IMR-90 (cell line): ENCODE results near the gene SHISA4. TPM values are rescaled to one million over a fixed set of nuclear protein-coding genes. Genes with fewer than 3 reads are reported as not detected.

ENCODE experiments used
- ATAC-seq: fragments of 200-7000 bp; cut with Tn5 transposase; 2 replicates; pipeline ENCODE4 v1.9.1; 2020; ENCODE audit warnings: low read depth, mild to moderate bottlenecking, moderate library complexity
- BruUV-seq: library from RNA; stranded (reverse); fragments of 400-500 nt; replicated peaks from 2 replicates; lab custom pipeline; 2021; lab: Mats Ljungman, UMichigan
- CTCF ChIA-PET: fragments of 300-600 bp; formaldehyde crosslinking; extraction: SDS; loops from one replicate; lab custom pipeline; 2021; ENCODE audit warnings: antibody characterized with exemption; lab: Yijun Ruan, JAX
- POLR2A ChIA-PET: fragments of 300-600 bp; sonication (Branson Sonifier 250); formaldehyde crosslinking; loops from one replicate; lab custom pipeline; 2022; ENCODE audit warnings: antibody characterized with exemption; ENCODE audit not compliant: unreplicated experiment; lab: Charles Lee
- DNase-seq: peaks from one replicate; pipeline ENCODE4 v3.0.0; 2013
- H2AFZ ChIP-seq: replicated peaks from 2 replicates; pipeline ENCODE3; 2013; ENCODE audit warnings: low read length, mild to moderate bottlenecking; ENCODE audit not compliant: poor library complexity
- H2AK5ac ChIP-seq: 2 replicates; pipeline ENCODE4 v1.6.1; 2013; ENCODE audit warnings: low read depth, low read length, inconsistent platforms
- H2AK9ac ChIP-seq: replicated peaks from 2 replicates; pipeline ENCODE3; 2013; ENCODE audit warnings: mild to moderate bottlenecking, low read depth, low read length, moderate library complexity; ENCODE audit not compliant: poor library complexity
- H2BK120ac ChIP-seq: 2 replicates; pipeline ENCODE4 v1.6.1; 2013; ENCODE audit warnings: low read depth, low read length, inconsistent platforms
- H2BK15ac ChIP-seq: 3 replicates; pipeline ENCODE4 v1.6.1; 2013; ENCODE audit warnings: low read depth, low read length, inconsistent platforms
- H2BK20ac ChIP-seq: 2 replicates; pipeline ENCODE4 v1.6.1; 2013; ENCODE audit warnings: low read depth, mild to moderate bottlenecking, inconsistent platforms, low read length, moderate library complexity
- H2BK5ac ChIP-seq: 2 replicates; pipeline ENCODE4 v1.6.1; 2013; ENCODE audit warnings: mild to moderate bottlenecking, low read depth, low read length, inconsistent platforms; ENCODE audit not compliant: poor library complexity, severe bottlenecking
- H3K14ac ChIP-seq: replicated peaks from 2 replicates; pipeline ENCODE4 v1.6.1; 2013; ENCODE audit warnings: low read depth, low read length, inconsistent platforms
- H3K18ac ChIP-seq: 2 replicates; pipeline ENCODE4 v1.6.1; 2013; ENCODE audit warnings: low read depth, low read length, control low read depth
- H3K23ac ChIP-seq: 2 replicates; pipeline ENCODE4 v1.6.1; 2013; ENCODE audit warnings: low read depth, low read length, inconsistent platforms
- H3K27ac ChIP-seq: 2 replicates; pipeline ENCODE4 v1.5.1; 2013; ENCODE audit warnings: mild to moderate bottlenecking, control low read depth, low read length; ENCODE audit not compliant: insufficient read depth
- H3K27me3 ChIP-seq: 2 replicates; pipeline ENCODE4 v1.6.1; 2013; ENCODE audit warnings: low read length; ENCODE audit not compliant: control insufficient read depth, insufficient read depth
- H3K36me3 ChIP-seq: 2 replicates; pipeline ENCODE4 v1.6.1; 2013; ENCODE audit warnings: low read length, mixed read lengths; ENCODE audit not compliant: control insufficient read depth, insufficient read depth
- H3K4ac ChIP-seq: 2 replicates; pipeline ENCODE4 v1.6.1; 2013; ENCODE audit warnings: low read depth, low read length, inconsistent platforms
- H3K4me1 ChIP-seq: 2 replicates; pipeline ENCODE4 v1.6.1; 2013; ENCODE audit warnings: low read length, mixed read lengths; ENCODE audit not compliant: control insufficient read depth, insufficient read depth
- H3K4me2 ChIP-seq: 2 replicates; pipeline ENCODE4 v1.6.1; 2013; ENCODE audit warnings: low read depth, mild to moderate bottlenecking, control low read depth, low read length, moderate library complexity
- H3K4me3 ChIP-seq: 2 replicates; pipeline ENCODE4 v1.5.1; 2013; ENCODE audit warnings: low read depth, mild to moderate bottlenecking, control low read depth, low read length, moderate library complexity; ENCODE audit not compliant: insufficient read depth
- H3K56ac ChIP-seq: 2 replicates; pipeline ENCODE4 v1.6.1; 2013; ENCODE audit warnings: low read length, inconsistent platforms; ENCODE audit not compliant: insufficient read depth; ENCODE audit errors: extremely low read depth
- H3K79me1 ChIP-seq, 2 experiments: 2 replicates each; pipeline ENCODE4 v1.6.1; 2013; ENCODE audit warnings: low read length in 2 of 2, inconsistent platforms in 1 of 2, low read depth in 1 of 2
- H3K9ac ChIP-seq: 2 replicates; pipeline ENCODE4 v1.6.1; 2013; ENCODE audit warnings: low read depth, low read length, control low read depth
- H3K9me1 ChIP-seq: 2 replicates; pipeline ENCODE4 v1.6.1; 2013; ENCODE audit warnings: low read length, inconsistent platforms; ENCODE audit not compliant: insufficient read depth
- H3K9me3 ChIP-seq: 2 replicates; pipeline ENCODE4 v1.6.1; 2013; ENCODE audit warnings: low read length; ENCODE audit not compliant: control insufficient read depth, insufficient read depth
- H4K20me1 ChIP-seq: 2 replicates; pipeline ENCODE4 v1.6.1; 2013; ENCODE audit warnings: low read length, inconsistent platforms; ENCODE audit not compliant: insufficient read depth
- H4K5ac ChIP-seq: 2 replicates; pipeline ENCODE4 v1.6.1; 2013; ENCODE audit warnings: mild to moderate bottlenecking, low read depth, low read length, control low read depth
- H4K8ac ChIP-seq, 2 experiments: 2 replicates each; pipeline ENCODE4 v1.6.1; 2013; ENCODE audit warnings: low read depth in 2 of 2, low read length in 2 of 2, control low read depth in 1 of 2, inconsistent platforms in 1 of 2
- H4K91ac ChIP-seq: 2 replicates; pipeline ENCODE4 v1.6.1; 2013; ENCODE audit warnings: low read depth, low read length, inconsistent platforms; ENCODE audit not compliant: insufficient read depth
- CEBPB ChIP-seq: IDR thresholded peaks from 2 replicates; pipeline ENCODE4 v1.6.1; 2012; ENCODE audit warnings: low read depth, low read length, improper control_type of control experiment
- CHD1 ChIP-seq: IDR thresholded peaks from 2 replicates; pipeline ENCODE4 v1.6.1; 2012; ENCODE audit warnings: low read depth, low read length, improper control_type of control experiment
- ELK1 ChIP-seq: fragments of 150-350 bp; IDR thresholded peaks from 2 replicates; pipeline ENCODE4 v1.6.1; 2016; ENCODE audit warnings: low read depth, mild to moderate bottlenecking, low read length, moderate library complexity, borderline replicate concordance
- FOS ChIP-seq: fragments of 150-350 bp; IDR thresholded peaks from 2 replicates; pipeline ENCODE4 v1.6.1; 2016; ENCODE audit warnings: low read depth, low read length
- MAFK ChIP-seq: IDR thresholded peaks from 2 replicates; pipeline ENCODE4 v1.6.1; 2012; ENCODE audit warnings: low read depth, low read length, improper control_type of control experiment
- MAZ ChIP-seq: IDR thresholded peaks from 2 replicates; pipeline ENCODE4 v1.6.1; 2012; ENCODE audit warnings: low read depth, mild to moderate bottlenecking, low read length, improper control_type of control experiment, moderate library complexity, borderline replicate concordance
- MXI1 ChIP-seq: IDR thresholded peaks from 2 replicates; pipeline ENCODE4 v1.6.1; 2012; ENCODE audit warnings: low read depth, mild to moderate bottlenecking, low read length, moderate library complexity, borderline replicate concordance
- NFE2L2 ChIP-seq: fragments of 150-350 bp; IDR thresholded peaks from 2 replicates; pipeline ENCODE4 v1.6.1; 2016; ENCODE audit warnings: low read depth, mild to moderate bottlenecking, low read length
- RAD21 ChIP-seq: IDR thresholded peaks from 2 replicates; pipeline ENCODE4 v1.6.1; 2012; ENCODE audit warnings: low read length, improper control_type of control experiment
- RCOR1 ChIP-seq: IDR thresholded peaks from 2 replicates; pipeline ENCODE4 v1.6.1; 2012; ENCODE audit warnings: mild to moderate bottlenecking, low read length, improper control_type of control experiment; ENCODE audit not compliant: insufficient replicate concordance
- RFX5 ChIP-seq: IDR thresholded peaks from 2 replicates; pipeline ENCODE4 v1.8.0; 2012; ENCODE audit warnings: low read depth, mild to moderate bottlenecking, low read length, moderate library complexity
- SMC3 ChIP-seq: fragments of 150-350 bp; IDR thresholded peaks from 2 replicates; pipeline ENCODE4 v1.6.1; 2016; ENCODE audit warnings: low read depth, mild to moderate bottlenecking, antibody characterized with exemption, low read length, moderate library complexity
- WGBS, 2 experiments: methylation state at CpG; one replicate each; pipeline versions ENCODE4 v1.1.5 to v1.1.7; 2013; ENCODE audit warnings: missing lambda C conversion rate in 2 of 2; ENCODE audit not compliant: insufficient read length in 1 of 2; ENCODE audit errors: extremely low coverage in 2 of 2; 5-methylcytosine and 5-hydroxymethylcytosine counted together
- dilution Hi-C: fragments of 300-500 bp; cut with HindIII; formaldehyde crosslinking; loops from one replicate; pipeline ENCODE4 v1.14.3; 2018; ENCODE audit warnings: low sequenced_read_pairs; ENCODE audit not compliant: unreplicated experiment
- in situ Hi-C: fragments of 300-500 bp; cut with MboI; formaldehyde crosslinking; loops from 3 replicates; pipeline ENCODE4 v1.14.3; 2019; ENCODE audit warnings: low sequenced_read_pairs, inconsistent platforms, mixed read lengths
- intact Hi-C: fragments of 100-400 bp; cut with micrococcal nuclease; formaldehyde crosslinking; loops from 2 replicates; pipeline ENCODE4 v1.10.0; 2022
- polyA plus RNA-seq, 3 experiments: library from polyadenylated mRNA; depleted of rRNA; stranded (reverse); fragments of >200 nt; gene quantifications; 2 replicates each; pipeline ENCODE4 v1.2.3, GENCODE V29; 2012; ENCODE audit warnings: low replicate concordance in 1 of 3
- total RNA-seq: library from RNA; depleted of rRNA; stranded (reverse); fragments of >200 nt; gene quantifications from 2 replicates; pipeline ENCODE4 v1.2.3, GENCODE V29; 2012
- TF ChIP-seq, protein P1 (sequence below): fragments of 150-350 bp; IDR thresholded peaks from 2 replicates; pipeline ENCODE4 v1.6.1; 2017; ENCODE audit warnings: mild to moderate bottlenecking, antibody characterized with exemption, low read length, low read depth

SHISA4 gene
- total and polyA plus RNA-seq, 2 of the 4 experiments (the other 2 are of a cell fraction), result 10.0 to 34.8 TPM

DNA sequence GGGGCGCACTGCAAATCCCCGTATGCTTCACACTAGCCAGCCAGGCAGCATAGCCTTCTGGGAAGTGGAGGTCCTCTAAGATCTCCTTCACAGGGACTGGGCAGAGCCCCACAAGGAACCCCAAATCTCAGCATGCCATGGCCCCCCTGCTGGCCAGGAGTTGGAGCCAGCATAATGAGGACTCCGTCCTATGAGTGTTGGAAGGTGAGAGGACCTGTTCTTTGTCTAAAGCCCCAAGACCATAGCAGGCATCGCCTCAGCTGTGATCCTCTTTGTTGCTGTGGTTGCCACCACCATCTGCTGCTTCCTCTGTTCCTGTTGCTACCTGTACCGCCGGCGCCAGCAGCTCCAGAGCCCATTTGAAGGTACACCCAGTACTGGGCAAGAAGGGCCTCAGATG lies 1.5 kb downstream of the SHISA4 start:
- WGBS, 2 experiments, result 90% methylated on average over 4 of the region's 7 CpGs; no CpG with 5 or more reads in 1 of the 2 experiments
- no peaks in the 10 kb centered on the region for H4K20me1 ChIP-seq
- no peak overlapping the region for H3K18ac ChIP-seq
- intact Hi-C loops, result no loop called here
- no peak overlapping the region for H4K5ac ChIP-seq
- peaks cover 3 to 18% of the 10 kb centered on the region in 2 experiments; a peak in 3 of 4 replicates for H3K79me1 ChIP-seq
- H3K23ac ChIP-seq, result no peak overlapping the region
- no peak overlapping the region for H3K14ac ChIP-seq
- ChIA-PET CTCF (no interaction called here), POLR2A (no interaction called here)
- H3K9me3 ChIP-seq, result no peaks in the 10 kb centered on the region
- no peak for TF ChIP-seq SMC3
- TF ChIP-seq MXI1, result no peak
- no peak for TF ChIP-seq MAFK
- TF ChIP-seq RAD21, result no peak
- TF ChIP-seq FOS, result no peak
- no peak for TF ChIP-seq CHD1
- no peak for TF ChIP-seq MAZ
- TF ChIP-seq, protein P1, sequence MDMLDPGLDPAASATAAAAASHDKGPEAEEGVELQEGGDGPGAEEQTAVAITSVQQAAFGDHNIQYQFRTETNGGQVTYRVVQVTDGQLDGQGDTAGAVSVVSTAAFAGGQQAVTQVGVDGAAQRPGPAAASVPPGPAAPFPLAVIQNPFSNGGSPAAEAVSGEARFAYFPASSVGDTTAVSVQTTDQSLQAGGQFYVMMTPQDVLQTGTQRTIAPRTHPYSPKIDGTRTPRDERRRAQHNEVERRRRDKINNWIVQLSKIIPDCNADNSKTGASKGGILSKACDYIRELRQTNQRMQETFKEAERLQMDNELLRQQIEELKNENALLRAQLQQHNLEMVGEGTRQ, result no peak
- TF ChIP-seq RCOR1, result no peak
- TF ChIP-seq NFE2L2, result no peak
- TF ChIP-seq RFX5, result no peak
- no peak for TF ChIP-seq ELK1
- no peak for TF ChIP-seq CEBPB
- no peaks in the 10 kb centered on the region for H3K27me3 ChIP-seq
- no peak overlapping the region for H4K91ac ChIP-seq
- in situ Hi-C loops, result loop anchor here (10.0 kb wide), 1 partner anchor 235 kb away; the partner anchor contains the start of gene GPR37L1
- H3K4ac ChIP-seq, result no peak overlapping the region
- H3K36me3 ChIP-seq, result peaks cover 6% of the 10 kb centered on the region
- dilution Hi-C loops, result no loop called here
- no peak overlapping the region; the same call in 1 of the 2 replicates for H3K4me2 ChIP-seq
- no peak overlapping the region for H2AK5ac ChIP-seq
- no peak overlapping the region for H2BK20ac ChIP-seq
- no peak overlapping the region for H2AFZ ChIP-seq
- H2BK5ac ChIP-seq, result no peak overlapping the region
- ATAC-seq (no peak), DNase-seq (no peak)
- no peak overlapping the region for H3K9ac ChIP-seq
- no peak overlapping the region for H2AK9ac ChIP-seq
- peaks cover 14% of the 10 kb centered on the region for H3K9me1 ChIP-seq
- no peak overlapping the region for H2BK15ac ChIP-seq
- H3K4me3 ChIP-seq, result no peak overlapping the region
- no peak overlapping the region for H3K27ac ChIP-seq
- H3K4me1 ChIP-seq, result peaks cover 13% of the 10 kb centered on the region
- H3K56ac ChIP-seq, result no peak overlapping the region
- H4K8ac ChIP-seq, result no peak overlapping the region
- BruUV-seq, result no TSS peak
- no peak overlapping the region for H2BK120ac ChIP-seq
